ENCODE data around the gene ADGRG1.
"Not testable (repeated sequence)": the region's sequence is repeated elsewhere in the genome, so short reads cannot be mapped to it uniquely, and the experiment has no call there.

The ADGRG1 gene

DNA sequence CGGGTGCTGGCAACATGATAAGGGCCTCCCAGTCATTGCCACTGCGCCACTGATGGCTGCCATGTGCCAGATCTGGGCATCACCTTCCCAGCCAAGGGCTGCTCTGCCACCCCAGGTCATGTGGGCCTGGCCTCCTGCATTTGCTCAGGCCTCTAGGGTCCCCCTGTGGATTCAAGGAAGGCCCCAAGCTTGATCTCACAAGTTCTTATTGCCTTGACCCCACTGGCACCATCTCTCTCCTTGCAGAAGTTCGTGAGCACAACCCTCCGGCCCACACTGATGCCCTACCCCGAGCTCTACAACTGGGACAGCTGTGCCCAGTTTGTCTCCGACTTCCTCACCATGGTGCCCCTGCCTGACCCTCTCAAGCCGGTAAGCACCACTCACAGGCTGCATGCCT, 71.5 kb downstream of the ADGRG1 start:
- DNase-seq (ENCODE audit: low read depth), result no peak

DNA sequence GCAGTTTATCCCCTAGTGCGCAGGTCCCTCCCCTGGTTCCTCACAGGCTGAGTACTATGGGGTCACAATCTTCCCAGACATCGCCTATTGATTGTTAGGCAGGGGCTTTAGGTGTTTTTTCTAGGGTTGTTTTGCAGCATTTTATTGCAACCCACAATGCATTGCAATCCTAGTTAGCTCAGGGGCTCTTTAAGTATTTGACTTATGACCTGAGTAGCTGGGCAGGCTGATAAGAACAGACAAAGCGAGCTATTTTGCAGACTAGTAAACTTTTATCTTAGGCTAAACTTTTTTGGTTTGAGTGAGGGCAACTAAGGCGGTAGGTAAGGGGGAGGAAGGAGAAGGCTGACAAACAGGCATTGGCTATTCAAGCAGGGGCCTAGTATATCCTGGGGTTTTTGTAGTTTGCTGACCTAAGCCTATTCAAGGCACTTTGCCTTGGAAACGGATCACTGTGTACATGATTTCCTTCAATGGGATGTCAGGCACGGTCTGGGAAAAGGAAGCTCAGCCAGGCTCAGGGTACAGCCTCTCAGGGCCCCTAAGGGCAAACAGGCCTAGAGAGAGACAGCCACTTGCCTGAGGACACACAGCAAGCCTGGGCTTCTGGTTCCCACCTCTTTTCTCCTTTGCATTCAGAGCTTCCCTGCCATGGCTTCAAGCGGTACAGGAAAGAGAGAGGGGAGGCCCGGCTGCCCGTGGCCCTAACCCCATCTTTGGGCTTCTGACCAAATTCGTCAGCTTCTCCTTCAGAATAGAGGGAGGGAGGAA, 72.5 kb downstream of the ADGRG1 start:
- no peak for DNase-seq (ENCODE audit: low read depth)

DNA sequence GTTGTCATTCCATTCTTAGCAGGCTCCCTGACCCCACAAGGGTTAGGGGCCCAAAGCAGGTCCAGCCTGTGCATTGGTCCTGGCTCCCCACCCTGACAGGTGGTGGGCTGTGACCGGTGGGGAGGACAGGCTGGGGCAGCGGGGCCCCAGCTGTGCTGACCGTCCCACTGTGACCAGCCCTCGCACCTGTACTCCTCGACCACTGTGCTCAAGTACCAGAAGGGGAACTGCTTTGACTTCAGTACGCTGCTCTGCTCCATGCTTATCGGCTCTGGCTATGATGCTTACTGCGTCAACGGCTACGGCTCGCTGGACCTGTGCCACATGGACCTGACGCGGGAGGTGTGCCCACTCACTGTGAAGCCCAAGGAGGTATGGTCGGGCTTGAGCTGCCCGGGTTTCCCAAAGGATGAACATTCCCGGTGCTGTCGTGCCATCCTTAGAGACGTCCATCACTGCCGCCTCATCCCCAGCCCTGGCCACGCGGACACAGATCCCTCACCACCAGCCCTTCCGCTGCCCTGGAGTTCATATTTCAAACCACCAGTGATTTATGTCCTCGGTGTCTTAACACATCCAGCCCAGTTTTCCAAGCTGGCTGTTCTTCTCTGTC, 73.4 kb downstream of the ADGRG1 start:
- DNase-seq (ENCODE audit: low read depth), result no peak

DNA sequence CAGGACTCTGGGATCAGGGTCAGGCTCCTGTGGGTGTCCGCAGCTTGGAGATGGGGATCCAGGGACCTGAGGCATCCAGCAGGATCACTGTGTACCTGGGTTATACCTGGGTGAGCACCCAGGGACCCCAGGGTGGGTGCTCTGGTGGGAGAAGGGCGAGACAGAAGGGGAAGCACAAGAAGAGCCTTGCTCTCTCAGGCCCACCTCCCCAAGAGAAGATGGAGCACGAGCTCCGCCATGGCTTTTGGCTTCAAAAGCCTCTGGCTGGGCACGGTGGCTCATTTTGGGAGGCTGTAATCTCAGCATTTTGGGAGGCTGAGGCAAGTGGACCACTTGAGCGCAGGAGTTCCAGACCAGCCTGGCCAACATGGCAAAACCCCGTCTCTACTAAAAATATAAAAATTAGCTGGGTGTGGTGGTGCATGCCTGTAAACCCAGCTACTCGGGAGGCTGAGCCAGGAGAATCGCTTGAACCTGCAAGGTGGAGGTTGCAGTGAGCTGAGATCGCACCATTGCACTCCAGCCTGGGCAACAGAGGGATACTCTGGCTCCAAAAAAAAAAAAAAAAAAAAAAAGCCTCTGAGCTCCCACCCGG, 75.1 kb downstream of the ADGRG1 start:
- no peak for DNase-seq (ENCODE audit: low read depth)

DNA sequence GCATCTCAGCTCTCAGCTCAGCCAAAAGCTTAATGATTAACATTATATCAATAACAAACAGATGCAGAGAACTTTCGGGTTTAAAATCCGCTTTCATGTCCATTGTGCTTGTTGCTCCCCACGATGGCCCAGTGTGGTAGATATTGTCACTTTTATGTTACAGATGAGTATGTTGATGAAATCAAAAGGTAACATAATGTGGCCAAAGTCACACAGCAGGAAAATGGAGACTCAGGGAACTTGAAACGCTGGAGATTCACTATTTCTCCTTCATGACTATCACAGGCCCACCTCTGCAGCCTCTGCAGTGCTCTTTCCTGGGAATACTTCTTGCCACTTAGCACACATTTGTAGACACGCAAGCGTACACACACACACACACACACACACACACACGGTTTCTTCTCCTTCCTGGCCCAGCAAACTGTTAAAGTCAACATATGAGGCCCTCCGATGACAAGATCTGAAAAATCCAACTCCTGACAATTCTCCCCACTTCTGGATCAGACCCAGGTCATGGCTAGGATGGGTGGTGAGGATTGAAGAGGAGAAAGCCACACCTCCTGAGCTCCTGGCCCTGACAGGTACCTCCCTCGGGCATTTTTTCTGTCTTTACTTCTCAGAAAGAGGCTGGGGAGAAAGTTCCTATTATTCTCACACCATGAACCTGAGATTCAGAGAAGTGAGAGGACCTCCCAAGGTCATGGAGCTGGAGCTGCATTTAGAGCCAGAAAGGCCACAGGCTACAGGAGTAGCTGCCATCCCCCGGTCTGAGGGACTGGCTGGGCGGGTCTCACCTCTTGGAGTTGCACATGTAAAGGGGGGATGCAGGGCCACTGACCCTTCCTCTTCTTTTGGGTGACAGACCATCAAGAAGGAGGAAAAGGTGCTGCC, 75.8 kb downstream of the ADGRG1 start:
- no peak for DNase-seq (ENCODE audit: low read depth)

DNA sequence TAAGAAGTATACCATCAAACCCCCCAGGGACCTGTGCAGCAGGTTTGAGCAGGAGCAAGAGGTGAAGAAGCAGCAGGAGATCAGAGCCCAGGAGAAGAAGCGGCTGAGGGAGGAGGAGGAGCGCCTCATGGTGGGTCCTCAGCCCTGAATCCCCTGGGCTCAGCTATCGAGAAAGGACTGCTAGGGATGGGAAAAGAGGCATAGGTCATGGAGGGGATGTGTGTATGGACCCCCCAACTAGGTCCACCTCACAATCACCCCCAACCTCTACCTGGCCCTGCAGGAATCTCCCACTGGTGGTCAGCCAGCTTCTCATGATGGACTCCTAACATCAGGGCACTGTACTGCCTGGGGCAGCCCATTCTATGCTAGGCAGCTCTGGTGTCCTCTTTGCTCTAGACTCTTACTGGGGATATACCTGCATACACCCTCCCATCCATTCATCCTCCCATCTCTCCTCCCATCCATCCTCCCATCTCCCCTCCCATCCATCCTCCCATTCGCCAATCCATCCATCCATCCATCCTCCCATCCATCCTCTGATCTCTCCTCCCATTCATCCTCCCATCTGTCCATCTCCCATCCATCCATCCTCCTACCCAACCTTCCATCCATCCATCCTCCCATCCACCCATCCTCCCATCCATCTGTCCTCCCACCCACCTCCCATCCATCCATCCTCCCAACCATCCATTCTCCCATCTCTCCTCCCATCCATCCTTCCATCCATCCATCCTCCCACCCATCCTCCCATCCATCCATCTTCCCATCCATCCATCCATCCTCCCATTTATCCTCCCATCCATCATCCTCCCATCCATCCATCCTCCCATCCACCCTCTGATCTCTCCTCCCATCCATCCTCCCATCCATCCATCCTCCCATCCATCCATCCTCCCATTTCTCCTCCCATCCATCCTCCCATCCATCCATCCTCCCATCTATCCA, 76.7 kb downstream of the ADGRG1 start:
- DNase-seq (ENCODE audit: low read depth), result no peak

DNA sequence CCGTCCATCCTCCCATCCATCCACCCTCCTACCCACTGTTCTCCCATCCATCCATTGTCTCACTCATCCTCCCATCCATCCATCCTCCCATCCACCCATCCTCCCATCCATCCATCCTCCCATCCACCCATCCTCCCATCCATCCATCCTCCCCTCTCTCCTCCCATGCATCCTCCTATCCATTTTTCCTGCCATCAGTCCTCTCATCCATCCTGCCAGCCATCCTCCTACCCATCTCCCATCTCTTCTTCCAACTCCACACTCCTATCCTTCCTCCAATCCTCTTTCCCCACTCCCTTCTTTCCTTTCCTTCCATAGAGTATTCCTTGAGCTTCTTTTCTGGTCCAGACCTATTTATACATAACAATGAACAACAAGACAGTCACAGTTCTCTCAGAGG, 78.3 kb downstream of the ADGRG1 start:
- no peak for DNase-seq (ENCODE audit: low read depth)

DNA sequence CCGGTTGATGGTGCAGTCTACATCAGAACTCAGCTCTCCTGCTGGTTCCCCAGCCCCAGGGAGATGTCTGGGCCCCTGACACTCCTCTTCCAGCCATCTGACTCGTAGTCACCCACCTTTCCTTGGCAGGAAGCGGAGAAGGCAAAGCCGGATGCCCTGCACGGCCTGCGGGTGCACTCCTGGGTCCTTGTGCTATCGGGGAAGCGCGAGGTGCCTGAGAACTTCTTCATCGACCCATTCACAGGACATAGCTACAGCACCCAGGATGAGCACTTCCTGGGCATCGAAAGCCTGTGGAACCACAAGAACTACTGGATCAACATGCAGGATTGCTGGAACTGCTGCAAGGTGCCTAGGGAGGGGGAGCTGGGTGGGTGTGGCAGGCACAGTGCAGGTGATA, 78.9 kb downstream of the ADGRG1 start:
- DNase-seq (ENCODE audit: low read depth), result no peak

DNA sequence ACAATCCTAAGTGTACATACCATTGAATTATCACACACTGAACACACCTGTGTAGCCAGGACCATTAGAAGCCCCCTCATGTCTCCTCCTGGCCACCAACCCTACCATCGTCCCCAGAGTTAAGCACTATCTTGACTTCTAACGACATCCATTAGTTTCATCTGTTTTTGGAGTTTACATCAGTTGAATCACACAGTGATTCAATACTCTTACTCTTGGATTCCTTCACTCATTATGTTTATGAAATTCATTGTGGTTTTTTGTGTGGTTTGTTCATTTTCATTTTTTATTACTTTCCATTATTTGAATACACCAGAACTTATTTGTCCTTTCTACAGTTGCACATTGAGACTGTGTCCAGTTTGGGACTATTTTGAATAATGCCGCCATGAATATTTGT, 79.7 kb downstream of the ADGRG1 start:
- no peak for DNase-seq (ENCODE audit: low read depth)

DNA sequence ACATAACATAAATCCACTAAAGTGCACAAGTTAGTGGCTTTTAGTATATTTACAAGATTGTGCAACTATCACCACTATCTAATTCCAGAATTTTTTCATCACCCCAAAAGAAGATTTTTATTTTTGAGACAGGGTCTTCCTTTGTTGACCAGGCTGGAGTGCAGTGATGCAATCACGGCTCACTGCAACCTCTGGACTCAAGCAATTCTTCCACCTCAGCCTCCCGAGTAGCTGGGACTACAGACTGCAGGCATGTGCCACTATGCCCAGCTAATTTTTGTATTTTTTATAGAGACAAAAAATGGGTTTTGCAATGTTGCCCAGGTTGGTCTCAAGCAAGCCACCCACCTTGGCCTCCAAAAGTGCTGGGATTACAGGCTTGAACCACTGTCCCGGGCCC, 81.2 kb downstream of the ADGRG1 start:
- DNase-seq (ENCODE audit: low read depth), result no peak

DNA sequence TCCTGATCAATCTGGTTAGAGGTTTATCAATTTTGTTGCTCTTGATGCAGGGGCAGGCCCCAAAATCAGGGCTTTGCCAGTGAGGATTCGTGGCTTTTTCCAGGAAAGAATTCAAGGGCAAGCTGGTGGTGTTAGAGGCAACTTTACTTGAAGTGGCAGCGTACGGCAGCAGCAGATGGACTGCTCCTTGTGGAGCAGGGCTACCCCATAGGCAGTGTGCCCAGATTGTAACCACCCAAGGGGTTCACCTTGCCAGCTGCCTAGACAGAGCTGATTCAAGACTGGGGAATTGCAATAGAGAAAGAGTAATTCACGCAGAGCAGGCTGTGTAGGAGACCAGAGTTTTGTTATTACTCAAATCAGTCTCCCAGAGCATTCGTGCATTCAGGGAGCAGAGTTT, 82.9 kb downstream of the ADGRG1 start:
- no peak for DNase-seq (ENCODE audit: low read depth)

DNA sequence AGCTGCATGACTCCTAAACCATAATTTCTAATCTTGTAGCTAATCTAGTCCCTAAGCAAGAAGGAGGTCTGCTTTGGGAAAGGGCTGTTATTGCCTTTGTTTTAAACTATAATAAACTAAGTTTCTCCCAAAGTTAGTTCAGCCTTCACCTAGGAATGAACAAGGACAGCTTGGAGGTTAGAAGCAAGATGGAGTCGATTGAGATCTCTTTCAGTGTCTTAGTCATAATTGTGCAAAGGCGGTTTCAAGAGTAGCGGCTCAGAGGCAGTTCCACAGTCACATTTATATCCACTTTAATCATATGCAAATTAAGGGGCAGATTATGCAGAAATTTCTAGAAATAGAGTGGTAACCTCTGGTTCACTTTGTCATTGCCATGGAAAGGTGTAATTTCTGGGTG, 83.6 kb downstream of the ADGRG1 start:
- no peak for DNase-seq (ENCODE audit: low read depth)

DNA sequence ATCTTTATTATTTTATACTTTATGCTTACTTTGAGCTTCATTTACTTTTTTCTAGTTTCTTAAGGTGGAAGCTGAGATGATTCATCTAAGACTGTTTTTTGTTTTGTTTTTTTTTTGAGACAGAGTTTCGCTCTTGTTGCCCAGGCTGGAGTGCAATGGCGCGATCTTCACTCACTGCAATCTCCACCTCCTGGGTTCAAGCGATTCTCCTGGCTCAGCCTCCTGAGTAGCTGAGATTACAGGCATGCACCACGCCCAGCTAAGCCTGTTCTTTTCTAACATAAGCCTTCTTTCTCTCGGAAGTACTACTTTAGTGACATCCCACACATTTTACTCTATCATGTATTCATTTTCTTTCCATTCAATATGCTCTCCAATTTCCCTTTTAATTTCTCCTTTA, 84.1 kb downstream of the ADGRG1 start:
- not testable (repeated sequence) for DNase-seq (ENCODE audit: low read depth)

DNA sequence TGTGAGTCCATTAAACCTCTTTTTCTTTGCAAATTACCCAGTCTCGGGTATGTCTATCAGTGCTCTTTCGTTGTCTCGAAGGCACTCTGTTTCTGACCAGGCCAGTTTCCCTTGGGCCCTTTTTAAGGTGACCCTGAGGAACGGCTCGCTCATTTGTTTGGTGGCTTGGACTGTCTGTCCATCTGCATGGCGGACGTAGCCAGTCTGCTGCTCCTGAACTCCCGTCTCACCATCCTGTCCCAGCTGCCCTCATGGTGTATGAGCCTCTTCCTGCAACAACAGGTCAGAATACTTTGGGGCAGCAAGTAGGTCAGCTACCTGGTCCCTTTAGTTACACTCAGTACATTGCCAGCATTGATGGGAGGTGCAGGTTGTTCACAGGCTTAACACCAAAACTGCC, 85.2 kb downstream of the ADGRG1 start:
- no peak for DNase-seq (ENCODE audit: low read depth)

DNA sequence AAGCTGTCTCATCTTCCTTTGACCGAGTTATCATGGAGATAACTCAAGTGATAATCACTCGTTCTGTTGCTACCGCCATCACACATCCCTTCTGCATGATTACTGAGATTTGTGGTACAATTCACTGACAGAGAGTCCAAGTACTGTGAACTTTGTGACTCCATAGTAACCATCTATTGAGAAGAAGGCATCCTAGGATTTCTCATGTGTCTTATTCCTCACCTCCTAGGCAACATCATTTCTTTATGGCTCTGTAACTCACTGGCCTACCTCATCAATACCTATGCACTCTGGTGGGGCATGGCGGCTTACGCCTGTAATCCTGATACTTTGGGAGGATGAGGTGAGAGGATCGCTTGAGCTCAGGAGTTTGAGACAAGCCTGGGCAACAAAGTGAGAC, 85.6 kb downstream of the ADGRG1 start:
- DNase-seq (ENCODE audit: low read depth), result no peak
